Activated CD4-positive, alpha-beta T cell treated with anti-CD3 and anti-CD28 coated beads for 24 hours (primary cell): Measurements from ENCODE around the gene PSPH.
A peak's percentile ranks its signal among the peaks of the same experiment; 100 is the strongest.

ENCODE experiments used
- DNase-seq, 2 donors: peaks; one replicate each; pipeline ENCODE4 v3.0.0-alpha.2; 2020; ENCODE audit warnings: low read depth in 2 of 2

Gene PSPH

GRCh38 chr7:56007167-56007652 is 44.0 kb downstream of the PSPH start:
- DNase-seq: no peak

GRCh38 chr7:56003749-56004148 is 47.5 kb downstream of the PSPH start:
- no peak for DNase-seq

GRCh38 chr7:55996856-55997500 is 54.3 kb downstream of the PSPH start:
- no peak for DNase-seq

GRCh38 chr7:55992346-55992745 is 58.9 kb downstream of the PSPH start:
- no peak for DNase-seq

- DNase-seq: no peak
Observed at GRCh38 chr7:55983537-55983936, 67.7 kb downstream of the PSPH start.

GRCh38 chr7:55980266-55980665 is 71.0 kb downstream of the PSPH start:
- DNase-seq: no peak

GRCh38 chr7:55977831-55978230 is 73.4 kb downstream of the PSPH start:
- DNase-seq: no peak

GRCh38 chr7:55975988-55976633 is 75.1 kb downstream of the PSPH start:
- no peak for DNase-seq

GRCh38 chr7:55973747-55974250 is 77.4 kb downstream of the PSPH start:
- DNase-seq: no peak

- no peak for DNase-seq
Observed at GRCh38 chr7:55970978-55971377, 80.3 kb downstream of the PSPH start.

- DNase-seq: no peak
Observed at GRCh38 chr7:55970561-55970960, 80.7 kb downstream of the PSPH start.

- no peak for DNase-seq
Observed at GRCh38 chr7:55969391-55969790, 81.9 kb downstream of the PSPH start.

GRCh38 chr7:55966851-55967250 is 84.4 kb downstream of the PSPH start:
- no peak for DNase-seq

- no peak for DNase-seq
Observed at GRCh38 chr7:55965805-55966421, 85.3 kb downstream of the PSPH start.

- no peak for DNase-seq
Observed at GRCh38 chr7:55965100-55965470, 86.2 kb downstream of the PSPH start.

GRCh38 chr7:55964261-55965099 is 86.8 kb downstream of the PSPH start, which contains the start of gene NIPSNAP2:
TSS of gene NIPSNAP2 (plus strand) at chr7:55964585. CDS start at chr7:55964610, 25 bp downstream.
- peak; percentile 44 to 46 for DNase-seq

GRCh38 chr7:55963584-55964168 is 87.6 kb downstream of the PSPH start:
- DNase-seq: no peak

GRCh38 chr7:55962014-55962413 is 89.2 kb downstream of the PSPH start:
- DNase-seq: no peak
